ENCODE data around the gene QARS1. TPM values are rescaled to one million over a fixed set of nuclear protein-coding genes. Genes with fewer than 3 reads are reported as not detected.

QARS1 gene
- total RNA-seq, 1 experiment from 2014 or later: 346 TPM

GRCh38 chr3:49093853-49094767 is 10.4 kb downstream of the QARS1 start, which contains the start of gene QRICH1:
Gene QRICH1 (minus strand): TSS chr3:49094071. CDS start chr3:49077017, 17,054 bp downstream.
- Histone ChIP-seq H4K20me1 (ENCODE audit: insufficient read depth) (no peaks in the 10 kb centered on the region; the same call in 1 of the 2 replicates), H3K36me3 (ENCODE audit: control insufficient read depth in 1 of 2, insufficient read depth in 2 of 2, low read length in 2 of 2) (peaks cover 8 to 30% of the 10 kb centered on the region in 2 experiments; a peak in 3 of 4 replicates), H3K4me3 (replicated peaks in 1 of 2; ENCODE audit: low read depth in 1 of 2, low read length in 2 of 2) (peak within 1 kb of the TSS; percentile 69 to 75), H3K27ac (ENCODE audit: low read depth, low read length) (peak within 1 kb of the TSS; percentile 90), H3K9me2 (ENCODE audit: insufficient read depth) (no peaks in the 10 kb centered on the region), H3K9me3 (ENCODE audit: control insufficient read depth in 1 of 2, insufficient read depth in 1 of 2, low read depth in 1 of 2, low read length in 2 of 2) (no peaks in the 10 kb centered on the region), H2AFZ (ENCODE audit: low read depth, low read length, poor library complexity, severe bottlenecking) (no peak within 1 kb of the TSS), H3K4me2 (ENCODE audit: low read length) (peak within 1 kb of the TSS; percentile 78), H3K9ac (ENCODE audit: low read length) (peak within 1 kb of the TSS; percentile 83), H3K4me1 (ENCODE audit: control insufficient read depth in 1 of 2, insufficient read depth in 2 of 2, low read length in 2 of 2) (peaks cover 6 to 23% of the 10 kb centered on the region in 2 experiments; a peak in 3 of 4 replicates), H3K27me3 (ENCODE audit: insufficient read depth, low read length) (no peaks in the 10 kb centered on the region), H3K79me2 (ENCODE audit: insufficient read depth, low read length) (peaks cover 42% of the 10 kb centered on the region)
- ChIA-PET CTCF (interaction anchor here (0.6 to 3.5 kb wide), 12 partner anchors 10 to 837 kb away, joined by 3 to 29 read pairs (median 4); partner anchors contain the start of genes IMPDH2, KLHDC8B, LAMB2 and NDUFAF3), POLR2A (interaction anchor here (0.6 to 3.2 kb wide), 20 partner anchors 8 to 836 kb away, joined by 3 to 36 read pairs (median 6); partner anchors contain the start of genes ARIH2, DALRD3, IMPDH2 and KLHDC8B), RAD21 (ENCODE audit: low non-redundant PET in 1 of 2, low total read pairs in 2 of 2, uncharacterized antibody in 2 of 2, unreplicated experiment in 2 of 2) (interaction anchor here (0.5 to 1.7 kb wide), 9 partner anchors 10 to 106 kb away, joined by 3 to 8 read pairs (median 3); partner anchors contain the start of genes QARS1 (in 1 of the 2), USP19 (in 1 of the 2) and WDR6 (in 1 of the 2))
- intact Hi-C loops (cut with micrococcal nuclease): loop anchor here (1.0 to 2.0 kb wide), 3 partner anchors 39 to 73 kb away; partner anchors contain the start of genes IMPDH2 and LAMB2
- peak; percentile 83 for ATAC-seq
- TSS peak; percentile 62 for BruUV-seq (replicated peaks)
- peak; percentile 97 for DNase-seq (ENCODE audit: low read depth, low spot score)
- TF ChIP-seq REST (IDR thresholded peaks at IDR 0.05; ENCODE audit: low read depth) (no peak), MAX (IDR thresholded peaks at IDR 0.05) (no peak), EGR1 (IDR thresholded peaks at IDR 0.05; ENCODE audit: low read depth) (no peak), ZBTB33 (IDR thresholded peaks at IDR 0.05; ENCODE audit: extremely low read depth, insufficient replicate concordance, low read length) (peak; percentile 99), POLR2AphosphoS5 (IDR thresholded peaks at IDR 0.05; ENCODE audit: low read depth, low read length) (peak; percentile 73), SRF (IDR thresholded peaks at IDR 0.05; ENCODE audit: low read depth) (no peak), ZFX (IDR thresholded peaks at IDR 0.05) (peak; percentile 49; the same call in 1 of the 2 replicates), ZNF274 (IDR thresholded peaks at IDR 0.05; ENCODE audit: low read depth, low read length) (no peak), TCF7L2 (IDR thresholded peaks at IDR 0.05; ENCODE audit: borderline replicate concordance, extremely low read depth, insufficient read depth, insufficient read length) (peak; percentile 37), CBX3 (IDR thresholded peaks at IDR 0.05; ENCODE audit: low read depth) (no peak), POLR2A (IDR thresholded peaks at IDR 0.05; ENCODE audit: borderline replicate concordance, extremely low read depth, insufficient read depth, insufficient read length) (peak; percentile 71), CEBPB (IDR thresholded peaks at IDR 0.05; ENCODE audit: low read depth) (no peak), ATF3 (IDR thresholded peaks at IDR 0.05) (no peak), SIN3A (IDR thresholded peaks at IDR 0.05; ENCODE audit: low read depth) (no peak), FOSL1 (IDR thresholded peaks at IDR 0.05; ENCODE audit: low read depth) (no peak), JUND (IDR thresholded peaks at IDR 0.05) (no peak), SP1 (IDR thresholded peaks at IDR 0.05; ENCODE audit: low read depth) (no peak), YY1 (IDR thresholded peaks at IDR 0.05; ENCODE audit: extremely low read depth, insufficient replicate concordance, low read depth, low read length) (peak; percentile 96), RAD21 (IDR thresholded peaks at IDR 0.05; ENCODE audit: low read depth) (no peak), EZH2 (IDR thresholded peaks at IDR 0.05) (no peak), EZH2phosphoT487 (IDR thresholded peaks at IDR 0.05; ENCODE audit: borderline replicate concordance) (no peak)

Measured in HCT116 (cell line).